ENCODE results near the gene DGKD.

DGKD gene

DNA sequence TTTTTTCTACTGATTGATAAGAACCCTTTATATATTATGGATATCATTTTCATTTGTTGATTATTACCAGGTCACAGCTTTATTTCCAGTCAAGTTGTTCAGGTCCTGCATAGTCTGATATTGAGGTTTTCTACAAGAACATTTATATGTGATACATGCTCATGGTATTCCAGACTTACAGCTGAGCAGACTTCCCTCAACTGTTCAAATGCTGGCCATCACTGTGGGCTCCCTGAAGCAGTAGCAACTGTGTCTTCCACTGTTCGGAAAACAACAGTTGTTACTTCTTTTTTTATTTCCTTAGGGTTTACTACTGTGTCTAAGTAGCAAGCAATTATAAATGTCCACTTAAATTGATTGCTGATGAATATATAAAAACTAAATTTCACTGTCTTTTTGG, 79.5 kb downstream of the DGKD start:
- no peak for DNase-seq

DNA sequence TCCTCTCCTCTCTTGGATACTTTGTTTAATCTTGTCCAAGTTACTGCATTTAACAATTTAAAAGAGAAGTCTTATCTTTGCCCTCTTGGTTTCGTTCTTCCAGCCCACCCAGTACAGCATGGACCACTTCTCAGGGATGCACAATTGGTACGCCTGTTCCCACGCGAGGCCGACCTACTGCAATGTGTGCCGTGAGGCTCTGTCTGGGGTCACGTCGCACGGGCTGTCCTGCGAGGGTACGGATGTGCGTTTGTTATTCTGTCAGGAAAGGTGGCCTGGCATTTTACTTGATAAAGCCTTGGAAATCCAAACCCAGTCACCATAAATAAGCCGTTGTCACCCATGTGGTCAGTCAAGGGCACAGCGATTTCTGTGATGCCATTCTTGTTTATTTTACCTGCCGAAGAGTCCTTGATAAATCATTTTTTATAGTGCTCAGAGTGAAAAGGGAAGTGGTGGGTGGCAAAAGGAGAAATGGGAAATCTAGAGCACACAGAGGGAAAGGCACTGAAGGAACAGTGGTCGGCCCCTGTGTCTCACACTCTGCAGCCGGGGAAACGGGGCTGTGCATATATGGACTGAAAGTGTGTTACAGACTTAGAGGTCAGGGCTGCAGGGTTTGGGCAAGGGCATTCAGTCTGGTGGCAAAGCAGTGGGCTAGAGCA, 80.5 kb downstream of the DGKD start:
- no peak for DNase-seq

DNA sequence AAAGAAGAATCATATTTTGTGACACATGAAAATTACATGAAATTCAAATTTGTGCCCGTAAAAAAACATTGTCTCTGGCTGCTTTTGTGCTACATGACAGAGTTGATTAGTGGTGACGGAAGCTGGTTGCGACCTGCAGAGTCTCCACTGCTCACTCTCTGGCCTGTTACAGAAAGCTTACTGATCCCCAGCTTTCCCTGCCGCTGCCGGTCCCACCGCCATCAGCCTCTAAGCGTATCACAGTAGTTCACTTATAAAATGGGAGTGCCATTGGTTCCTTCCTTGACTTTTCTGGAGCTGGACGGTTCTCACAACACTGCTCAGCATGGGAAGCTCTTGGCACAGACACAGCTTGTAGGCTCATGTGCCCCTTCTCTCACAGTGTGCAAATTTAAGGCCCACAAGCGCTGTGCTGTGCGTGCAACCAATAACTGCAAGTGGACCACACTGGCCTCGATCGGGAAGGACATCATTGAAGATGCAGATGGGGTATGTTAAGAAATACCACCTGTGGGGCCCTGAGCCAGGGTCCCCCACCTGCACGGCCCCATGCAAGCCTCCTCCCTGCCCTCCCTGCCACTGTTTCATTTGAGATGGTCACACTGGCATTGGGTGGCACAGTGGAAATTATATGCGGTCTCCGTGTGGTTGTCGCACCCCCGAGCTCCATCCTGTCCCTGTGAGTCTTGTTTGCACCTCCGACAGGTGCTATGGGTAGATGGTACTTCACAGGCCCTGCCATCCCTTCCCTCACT, 81.3 kb downstream of the DGKD start:
- DNase-seq: no peak

DNA sequence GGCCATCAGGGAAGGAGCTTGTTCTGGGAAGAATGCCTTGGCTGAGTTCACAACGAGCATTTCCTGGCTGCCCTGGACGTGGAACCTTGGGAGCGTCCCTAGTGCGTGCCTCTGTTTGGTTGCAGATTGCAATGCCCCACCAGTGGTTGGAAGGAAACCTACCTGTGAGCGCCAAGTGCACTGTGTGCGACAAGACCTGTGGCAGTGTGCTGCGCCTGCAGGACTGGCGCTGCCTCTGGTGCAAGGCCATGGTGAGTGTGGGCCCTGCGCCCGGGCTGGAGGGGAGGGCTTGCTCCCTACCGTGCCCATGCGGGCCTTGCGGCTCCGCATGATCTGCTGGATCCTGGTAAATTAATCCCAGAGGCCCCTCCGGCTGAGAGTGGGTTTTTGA, 81.9 kb downstream of the DGKD start:
- DNase-seq: no peak

DNA sequence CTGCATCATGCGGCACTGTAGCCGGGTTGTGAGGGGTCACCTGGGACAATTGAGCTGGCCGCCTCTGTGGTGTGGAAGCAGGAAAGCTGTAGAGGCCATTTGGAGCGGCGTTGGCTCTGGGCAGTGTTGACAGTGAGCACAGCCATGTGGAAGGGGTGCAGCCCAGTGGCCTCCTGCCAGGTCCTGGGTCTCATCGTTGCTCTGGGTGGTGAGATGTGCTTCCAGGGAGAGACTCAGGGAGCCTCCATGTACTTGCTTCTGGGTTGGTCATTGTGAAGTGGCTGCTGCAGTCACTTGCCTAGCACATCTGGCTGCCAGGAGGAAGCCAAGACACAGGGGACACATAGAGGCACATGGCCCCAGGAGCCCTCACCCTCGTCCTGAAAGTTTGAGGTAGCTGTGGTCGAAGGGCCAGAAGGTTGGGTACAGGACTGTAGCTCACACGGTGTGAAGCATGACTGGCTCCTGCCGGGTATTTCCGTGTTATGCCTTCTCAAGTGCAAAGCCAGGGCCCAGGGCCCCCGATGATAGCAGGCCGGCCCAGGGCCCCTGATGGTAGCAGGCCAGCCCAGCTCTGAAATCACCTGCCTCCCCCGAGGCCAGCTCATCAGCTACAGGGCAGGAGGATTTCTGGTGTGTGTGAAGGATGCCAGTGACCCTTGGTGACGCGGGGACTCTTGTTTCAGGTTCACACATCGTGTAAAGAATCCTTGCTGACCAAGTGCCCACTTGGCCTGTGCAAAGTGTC, 82.6 kb downstream of the DGKD start:
- DNase-seq: no peak

DNA sequence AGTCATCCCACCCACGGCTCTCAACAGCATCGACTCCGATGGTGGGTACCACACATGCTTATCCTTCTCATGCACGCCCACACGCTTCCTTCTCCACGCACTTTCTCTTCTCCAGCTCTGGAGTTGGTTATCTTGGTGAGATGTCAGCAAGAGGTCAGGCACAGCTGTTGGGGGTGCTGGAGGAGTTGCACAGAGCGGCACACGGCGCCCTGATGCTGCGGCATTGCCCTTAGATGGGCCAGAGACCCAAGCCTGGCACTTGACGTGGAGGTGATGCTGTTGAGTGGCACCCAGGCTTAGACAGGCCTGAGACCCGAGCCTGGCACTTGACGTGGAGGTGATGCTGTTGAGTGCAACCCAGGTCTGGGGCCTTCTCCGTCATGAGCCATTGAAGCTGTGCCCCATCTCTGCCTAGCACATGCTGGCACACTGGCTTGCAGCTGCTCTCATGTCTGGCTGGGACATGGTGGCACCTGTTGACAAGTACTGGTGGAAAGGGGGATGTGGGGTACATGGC, 83.2 kb downstream of the DGKD start:
- no peak for DNase-seq

DNA sequence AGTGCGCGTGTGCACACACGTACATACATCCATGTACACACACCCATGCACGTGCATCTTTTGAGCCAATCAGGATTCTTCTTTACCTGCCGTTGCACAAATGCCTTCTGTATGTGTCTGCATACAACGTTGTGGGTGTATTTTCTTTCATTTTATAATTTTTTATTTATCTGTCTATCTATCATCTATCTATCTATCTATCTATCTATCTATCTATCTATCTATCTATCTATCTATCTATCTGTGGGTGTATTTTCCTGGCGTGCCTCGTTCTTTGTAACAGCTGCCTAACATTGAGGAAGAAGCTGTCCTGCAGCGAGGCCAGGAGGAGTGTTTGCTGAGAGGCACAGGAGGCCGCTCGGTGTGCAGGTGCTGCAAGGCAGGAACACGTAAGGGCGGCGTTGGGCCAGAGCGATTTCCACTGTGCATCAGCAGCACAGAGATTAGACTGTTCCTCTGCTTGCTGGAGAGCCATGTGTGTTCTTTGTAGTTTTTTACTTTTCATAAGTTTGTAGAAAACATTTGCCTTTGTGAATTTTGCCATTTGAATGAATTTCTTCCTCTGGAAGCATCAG, 84.4 kb downstream of the DGKD start:
- DNase-seq: no peak

DNA sequence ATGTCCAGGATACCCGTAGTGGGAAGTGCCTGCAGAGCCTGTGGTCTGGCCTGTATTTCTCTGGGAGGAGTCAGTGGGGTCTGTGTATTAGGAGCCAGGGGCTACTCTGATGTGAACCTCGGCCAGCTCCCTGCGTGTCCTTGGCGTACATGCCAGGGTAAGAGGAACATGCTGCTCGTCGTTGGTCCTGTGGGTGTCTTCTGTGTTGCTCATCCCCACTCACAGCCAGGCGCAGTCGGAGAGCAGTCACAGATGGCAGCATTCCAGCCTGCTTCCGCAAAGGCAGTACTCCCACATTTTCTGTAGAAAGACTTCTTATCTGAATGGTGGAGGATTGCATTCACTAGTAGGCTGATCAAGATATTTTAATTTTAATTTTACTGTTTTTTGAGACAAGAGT, 84.9 kb downstream of the DGKD start:
- DNase-seq: no peak

DNA sequence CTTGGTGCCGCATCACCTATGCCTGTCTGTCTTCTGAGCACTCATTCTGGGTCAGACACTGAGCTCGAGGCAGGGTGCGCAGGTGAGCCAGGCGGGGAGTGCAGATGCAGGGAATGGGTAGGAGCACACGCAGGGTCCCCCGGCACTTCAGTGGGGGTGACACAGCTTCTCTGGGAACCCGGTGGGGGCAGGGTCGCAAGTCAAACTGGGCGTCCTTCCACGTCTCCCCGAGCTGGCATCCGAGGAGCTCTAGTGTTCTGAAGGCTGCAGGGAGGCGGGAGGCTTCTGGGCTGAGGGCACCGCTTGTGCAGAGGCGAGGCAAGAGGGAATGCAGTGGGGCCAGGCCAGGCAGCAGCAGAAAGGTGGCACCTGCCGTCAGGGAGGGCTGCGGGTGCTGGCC, 86.0 kb downstream of the DGKD start:
- no peak for DNase-seq

DNA sequence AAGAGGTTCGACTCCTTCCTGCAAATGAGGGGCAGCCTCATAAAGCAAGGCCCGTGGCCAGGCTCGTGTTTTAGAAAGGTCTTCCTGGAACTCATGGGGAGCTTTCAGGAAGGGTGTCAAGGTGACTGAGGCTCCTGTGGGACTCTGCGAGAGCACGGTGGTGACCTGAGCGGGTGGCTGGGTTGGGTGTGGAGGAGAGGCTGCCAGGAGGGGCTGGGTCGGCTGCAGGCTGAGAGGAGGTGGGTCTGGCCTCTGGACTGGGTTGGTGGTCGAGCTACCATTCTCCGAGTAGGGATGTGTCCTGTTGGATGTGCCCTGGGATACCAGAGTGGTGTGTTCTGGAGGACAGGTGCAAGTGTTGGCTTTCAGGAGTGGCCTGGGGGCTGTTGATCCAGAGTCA, 86.4 kb downstream of the DGKD start:
- no peak for DNase-seq

DNA sequence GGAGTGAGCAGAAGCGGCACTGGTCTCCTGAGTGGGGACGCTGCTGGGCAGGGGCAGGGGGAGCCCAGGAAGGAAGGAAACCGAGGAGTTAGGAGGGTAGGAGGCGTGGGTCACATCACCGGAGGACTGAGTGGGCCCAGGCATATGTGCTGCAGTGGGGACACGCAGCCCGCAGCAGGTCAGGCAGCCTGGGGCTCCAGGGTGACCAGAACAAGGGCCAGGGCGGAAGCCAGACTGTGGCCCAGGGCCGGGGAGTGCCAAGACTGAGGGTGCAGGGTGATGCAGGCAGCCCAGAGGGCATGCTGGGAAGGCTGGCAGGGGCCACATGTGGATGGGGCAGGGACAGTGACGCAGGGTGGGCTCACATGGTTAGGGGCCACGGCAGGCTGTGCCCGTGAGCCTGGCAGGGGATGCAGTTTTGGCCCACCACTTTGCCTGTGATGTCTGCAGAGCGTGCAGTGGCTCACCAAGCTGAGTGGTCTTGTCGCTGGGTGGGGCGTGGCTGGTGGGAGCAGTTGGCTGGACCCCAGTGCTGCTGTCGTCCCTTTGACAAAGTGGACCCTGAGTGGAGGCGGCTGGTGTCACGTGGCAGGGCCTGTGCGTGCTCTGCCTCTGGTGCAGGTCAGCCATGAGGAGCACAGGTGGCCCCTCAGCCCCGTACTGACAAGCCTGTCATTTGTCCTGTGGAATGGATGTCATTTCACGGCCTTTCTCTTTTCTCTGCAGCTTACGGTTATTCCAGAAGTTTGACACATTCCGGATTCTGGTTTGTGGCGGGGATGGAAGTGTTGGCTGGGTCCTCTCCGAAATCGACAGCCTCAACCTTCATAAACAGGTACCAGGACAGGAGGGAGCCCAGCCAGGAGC, 87.1 kb downstream of the DGKD start:
- no peak for DNase-seq

DNA sequence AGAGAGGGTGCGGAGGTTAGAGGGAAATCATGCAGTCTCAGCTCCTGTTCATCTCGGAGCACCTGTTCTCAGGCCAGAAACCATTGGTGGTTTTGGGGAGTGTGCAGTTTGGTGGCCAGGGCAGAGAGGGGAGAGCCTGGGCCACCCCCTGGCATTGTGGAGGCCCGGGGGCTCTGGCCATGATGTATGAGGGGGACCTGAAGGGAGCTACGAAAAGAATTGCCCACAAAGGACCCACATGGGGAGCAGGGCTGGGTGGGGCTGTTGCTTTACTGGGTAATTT, 87.7 kb downstream of the DGKD start:
- no peak for DNase-seq

DNA sequence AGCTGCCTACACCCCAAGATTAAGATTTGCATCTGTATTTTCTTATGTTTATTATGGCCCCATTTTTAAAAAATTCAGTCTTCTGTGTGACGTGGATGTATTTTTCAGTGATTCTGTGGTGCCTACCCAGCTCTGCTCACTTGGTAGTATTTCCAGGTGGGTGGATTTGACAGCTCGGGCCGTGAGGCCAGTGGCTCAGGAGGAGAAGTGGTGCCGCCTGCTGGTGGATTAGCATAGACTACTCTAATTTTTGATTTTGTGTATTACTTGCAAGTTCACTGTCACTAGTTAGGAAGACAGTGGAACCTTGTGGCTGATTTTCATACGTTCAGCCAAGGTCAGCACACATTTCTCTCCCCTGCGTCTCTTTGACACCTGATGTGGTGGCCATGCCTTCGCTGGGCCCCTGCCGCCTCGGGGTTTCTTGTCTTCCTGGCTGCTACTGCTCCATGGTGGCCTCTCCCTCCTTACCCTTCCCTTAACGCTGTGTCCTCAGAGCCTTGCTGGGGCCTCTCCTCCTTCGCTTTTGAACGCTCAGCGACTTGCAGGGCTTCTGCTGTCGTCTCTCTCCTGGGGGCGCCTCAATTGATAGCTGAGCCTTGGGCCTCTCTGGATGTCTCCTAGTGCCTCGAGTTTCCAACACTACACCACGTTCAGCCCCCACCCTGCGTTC, 89.4 kb downstream of the DGKD start:
- no peak for DNase-seq

DNA sequence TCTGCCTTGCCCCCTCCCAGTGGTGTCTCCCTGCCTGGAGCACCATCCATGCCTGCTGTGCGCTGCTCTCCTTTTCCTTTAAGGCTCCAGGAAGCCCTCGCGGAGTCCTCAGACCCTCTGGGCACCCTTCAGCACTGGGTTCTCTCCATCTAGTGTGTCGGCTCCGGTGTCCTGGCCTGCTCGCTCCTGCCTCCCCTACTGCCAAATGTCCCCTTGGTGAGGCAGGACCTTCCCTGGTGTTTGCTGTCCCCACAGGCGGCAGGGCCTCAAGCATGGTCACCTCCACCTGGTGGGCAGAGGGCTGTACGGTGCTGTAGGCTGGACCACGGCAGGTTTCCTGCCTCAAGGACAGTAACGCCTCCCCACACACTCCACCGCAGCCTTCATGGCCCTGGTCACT, 90.2 kb downstream of the DGKD start:
- DNase-seq: no peak

DNA sequence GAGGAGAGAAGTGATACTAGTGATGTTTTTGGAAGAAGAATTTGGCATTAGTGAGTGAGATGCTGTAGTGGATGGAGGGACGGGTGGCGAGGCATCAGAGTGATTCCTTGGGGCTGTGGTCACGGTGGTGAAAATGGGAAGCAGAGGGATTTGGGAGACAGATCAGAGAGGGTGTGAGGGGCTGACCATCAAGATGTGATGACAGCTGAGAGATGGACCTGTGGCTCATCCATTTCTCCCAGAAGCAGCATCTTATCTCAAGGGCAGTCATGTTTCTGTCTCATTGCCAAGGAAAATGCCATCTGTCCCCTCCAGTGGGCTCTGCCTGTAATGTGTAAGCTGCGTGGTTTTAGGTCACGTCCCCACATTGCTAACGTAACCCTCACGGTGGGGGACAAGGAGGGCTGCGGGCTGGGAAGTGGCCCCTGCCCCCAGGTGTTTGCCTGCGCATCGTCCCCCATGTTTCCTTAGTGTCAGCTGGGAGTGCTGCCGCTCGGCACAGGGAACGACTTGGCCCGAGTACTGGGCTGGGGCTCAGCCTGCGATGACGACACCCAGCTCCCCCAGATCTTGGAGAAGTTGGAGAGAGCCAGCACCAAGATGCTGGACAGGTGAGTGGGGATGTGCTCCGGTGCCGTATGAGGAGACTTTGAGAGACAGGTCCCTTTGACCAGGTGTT, 91.0 kb downstream of the DGKD start:
- no peak for DNase-seq

DNA sequence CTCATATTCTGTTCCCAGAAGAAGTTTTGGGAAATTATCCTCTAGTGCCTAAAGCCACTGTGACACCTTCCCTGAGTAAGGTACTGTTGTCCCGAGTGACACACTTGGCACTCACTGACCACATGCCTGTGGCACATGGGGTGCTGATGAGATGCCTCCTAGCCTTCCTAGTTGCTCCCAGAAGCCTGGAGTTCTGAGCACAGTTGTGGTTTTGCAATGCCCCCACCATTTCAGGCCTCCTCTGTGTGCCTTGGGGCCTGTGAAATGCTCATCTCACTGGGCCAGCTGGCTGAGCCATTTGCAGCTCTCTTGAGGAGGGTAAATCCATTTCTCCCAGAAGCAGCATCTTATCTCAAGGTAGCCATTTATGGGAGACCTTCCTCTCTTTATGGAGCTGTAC, 91.8 kb downstream of the DGKD start:
- DNase-seq: no peak

DNA sequence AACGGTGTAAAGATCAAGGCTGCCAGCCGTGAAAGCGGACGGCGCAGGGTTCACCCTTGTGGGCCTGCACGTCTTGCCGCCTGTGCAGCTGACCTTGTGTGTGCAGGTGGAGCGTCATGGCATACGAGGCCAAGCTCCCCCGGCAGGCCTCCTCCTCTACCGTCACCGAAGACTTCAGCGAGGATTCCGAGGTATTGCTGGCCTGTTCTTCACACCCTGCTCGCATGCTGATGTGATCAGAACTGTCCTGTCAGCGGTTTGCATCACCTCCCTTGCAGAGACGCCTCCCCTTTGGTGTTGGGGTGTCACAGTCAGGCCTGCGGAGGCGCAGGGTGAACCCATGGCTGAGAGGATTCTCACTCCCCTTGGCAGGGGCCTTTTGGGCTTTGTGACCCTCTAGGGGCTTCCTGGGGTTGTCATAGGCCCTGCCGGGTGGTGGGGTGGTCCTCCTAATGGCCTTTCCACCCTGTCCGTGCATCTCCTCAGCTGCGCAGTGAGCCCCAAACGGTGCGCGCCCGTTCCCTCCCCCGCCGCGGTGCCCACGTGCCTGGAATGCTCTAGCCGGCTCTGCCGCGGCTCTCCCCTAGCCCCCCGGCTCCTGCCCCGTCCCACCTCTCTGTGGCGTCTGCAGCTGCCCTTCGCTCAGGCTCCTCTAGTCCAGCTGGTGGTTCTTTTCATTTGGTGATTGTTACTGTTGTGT, 92.5 kb downstream of the DGKD start:
- DNase-seq: no peak

DNA sequence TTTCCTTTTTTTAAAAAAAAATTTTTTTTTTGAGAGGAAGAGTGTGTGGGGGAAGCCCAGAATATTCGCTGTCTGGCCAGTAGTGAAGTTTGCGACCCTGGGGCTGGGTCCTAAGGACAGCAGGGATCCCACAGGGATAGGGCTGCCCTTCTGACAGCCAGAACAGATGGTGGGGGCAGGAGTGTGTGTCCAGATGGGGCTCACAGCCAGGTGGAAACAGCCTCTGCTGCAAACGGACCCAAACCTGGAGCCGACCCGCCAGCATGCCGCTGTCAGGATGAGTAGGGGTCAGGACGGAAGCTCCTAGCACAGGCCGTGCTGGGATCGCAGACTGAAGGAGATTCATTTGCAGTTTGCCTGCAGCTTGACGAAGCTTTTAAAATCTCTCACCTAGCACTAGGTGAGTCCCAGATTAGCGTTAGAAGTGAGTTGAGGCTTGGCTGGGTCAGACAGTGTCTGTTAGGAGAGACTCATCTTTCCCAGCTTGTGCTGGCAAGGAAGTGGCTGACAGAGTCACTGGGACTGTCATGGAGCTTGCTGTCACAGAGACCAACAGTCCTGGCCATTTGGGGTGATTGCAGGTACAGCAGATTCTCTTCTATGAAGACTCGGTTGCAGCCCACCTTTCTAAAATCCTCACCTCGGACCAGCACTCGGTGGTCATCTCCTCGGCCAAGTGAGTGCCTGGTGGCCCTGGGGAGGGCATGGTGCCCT, 93.4 kb downstream of the DGKD start:
- no peak for DNase-seq

DNA sequence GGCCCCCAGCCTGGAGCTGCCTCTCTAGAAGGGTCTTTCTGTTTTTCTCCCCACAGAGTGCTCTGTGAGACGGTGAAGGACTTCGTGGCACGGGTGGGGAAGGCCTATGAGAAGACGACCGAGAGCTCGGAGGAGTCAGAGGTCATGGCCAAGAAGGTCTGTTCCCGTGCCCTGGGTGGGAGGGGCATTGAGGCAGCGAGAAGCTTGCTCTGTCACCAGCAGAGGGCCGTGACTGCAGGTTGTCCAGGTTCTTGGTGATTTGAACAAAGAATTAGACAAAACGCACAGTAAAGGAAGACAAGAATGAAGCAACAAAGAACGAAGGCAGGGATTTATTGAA, 93.9 kb downstream of the DGKD start:
- no peak for DNase-seq

DNA sequence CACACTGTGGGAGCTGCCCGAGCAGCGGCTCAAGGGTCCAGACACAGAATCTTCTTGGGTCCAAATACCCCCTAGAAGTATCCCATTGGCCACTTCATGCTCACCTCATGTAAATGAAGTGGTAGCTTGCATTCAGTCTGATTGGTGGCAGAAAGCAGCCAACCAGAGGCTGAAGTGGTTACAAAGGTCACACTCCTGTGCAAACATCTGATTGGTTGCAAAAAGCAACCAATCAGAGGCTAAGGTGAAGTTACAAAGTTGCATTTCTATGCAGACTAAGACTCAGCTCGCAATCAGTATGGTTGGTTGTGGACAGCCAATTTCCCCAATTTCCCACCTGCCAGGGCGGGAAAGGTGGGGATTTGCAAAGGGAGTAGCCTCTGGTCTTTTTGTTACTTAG, 94.3 kb downstream of the DGKD start:
- DNase-seq: no peak
